Stimulated activated CD8-positive, alpha-beta memory T cell treated with anti-CD3 and anti-CD28 coated beads, Interleukin-12 subunit alpha, Interleukin-12 subunit beta, amount 100 ng/mL, for 24 hours (primary cell): Measurements from ENCODE around the gene DGKB.

Experiments
- DNase-seq: peaks from one replicate; pipeline ENCODE4 v3.0.0-alpha.2; 2020; ENCODE audit errors: extremely low read depth

The DGKB gene

GRCh38 chr7:14381936-14382335 is 520.6 kb downstream of the DGKB start:
- DNase-seq: no peak

DNA sequence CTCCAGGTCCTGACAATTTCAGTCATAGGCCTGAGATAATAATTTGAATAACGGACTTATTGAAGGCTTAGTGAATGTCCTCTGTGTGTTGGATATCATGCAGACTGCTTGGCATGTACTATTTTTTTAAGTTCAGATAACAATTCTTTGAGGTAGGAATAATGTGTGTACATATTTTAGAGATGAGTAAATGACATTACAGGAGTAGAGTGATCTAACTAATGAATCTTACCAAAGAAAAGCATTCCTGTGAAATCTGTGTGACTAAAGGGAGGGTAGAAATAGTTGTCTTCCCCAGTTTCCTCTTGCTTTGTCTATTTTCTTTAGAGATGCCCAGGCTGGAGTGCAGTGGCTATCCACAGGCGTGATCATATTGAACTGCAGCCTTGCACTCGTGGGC is 521.2 kb downstream of the DGKB start:
- DNase-seq: no peak

DNA sequence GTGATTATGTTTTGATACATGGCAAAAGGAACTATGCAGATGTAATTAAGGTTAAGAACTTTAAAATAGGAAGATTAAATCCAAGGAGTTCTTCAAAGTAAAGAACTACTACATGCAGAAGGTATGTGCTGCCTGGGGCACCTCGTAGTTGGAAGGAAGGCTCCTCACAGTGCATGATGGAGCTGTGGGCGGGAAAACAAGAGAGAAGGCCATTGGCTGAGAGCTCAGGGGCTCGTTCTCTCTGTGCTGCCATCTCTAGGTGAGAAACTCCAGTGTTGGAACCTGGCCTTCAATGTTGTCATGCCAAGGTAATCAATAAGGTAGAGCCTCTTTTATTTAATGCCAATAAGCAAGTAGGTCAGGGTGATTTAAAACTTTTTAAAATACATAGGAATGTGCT is 521.7 kb downstream of the DGKB start:
- DNase-seq: no peak

GRCh38 chr7:14377646-14378266 is 524.8 kb downstream of the DGKB start:
- no peak for DNase-seq

- no peak for DNase-seq
Measured at GRCh38 chr7:14376711-14377110, 525.8 kb downstream of the DGKB start.

DNA sequence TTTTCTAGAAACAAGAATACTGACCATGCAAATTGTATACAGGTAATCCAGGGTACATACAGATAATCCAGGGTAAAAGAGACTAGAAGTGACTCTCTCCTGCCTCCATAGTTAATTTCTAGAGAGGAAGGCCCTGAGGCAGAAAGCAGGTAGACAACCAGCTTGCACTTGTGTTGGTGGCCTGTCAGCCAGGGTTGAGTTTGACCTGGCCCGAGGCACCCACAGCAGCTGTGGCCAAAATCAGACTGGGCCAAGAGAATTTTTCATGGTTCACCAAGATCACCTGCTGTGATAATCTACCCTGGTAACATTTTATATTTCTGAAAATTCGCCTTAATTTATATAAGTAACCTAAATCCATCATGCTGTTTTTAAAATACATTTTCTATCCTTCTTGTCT is 526.6 kb downstream of the DGKB start:
- no peak for DNase-seq

DNA sequence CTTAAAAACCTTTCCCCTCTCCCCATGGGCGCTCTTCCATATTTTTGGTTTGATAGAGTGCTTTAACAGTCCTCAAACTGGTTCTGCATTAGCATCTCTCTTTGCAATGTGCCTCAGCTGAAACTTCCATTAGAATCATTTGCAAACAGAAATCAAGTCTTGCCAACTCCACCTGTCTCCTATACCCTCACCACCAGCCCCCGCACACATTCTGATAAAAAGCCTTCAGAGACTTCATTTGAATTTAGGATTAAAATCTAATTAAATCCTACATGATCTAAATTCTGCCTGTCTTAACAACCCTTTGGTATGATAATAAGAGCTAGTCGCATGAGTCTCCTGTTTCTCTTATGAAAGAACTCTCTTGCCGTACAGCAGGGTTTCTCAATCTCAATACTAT is 528.2 kb downstream of the DGKB start:
- DNase-seq: no peak

GRCh38 chr7:14368285-14368684 is 534.3 kb downstream of the DGKB start:
- no peak for DNase-seq

DNA sequence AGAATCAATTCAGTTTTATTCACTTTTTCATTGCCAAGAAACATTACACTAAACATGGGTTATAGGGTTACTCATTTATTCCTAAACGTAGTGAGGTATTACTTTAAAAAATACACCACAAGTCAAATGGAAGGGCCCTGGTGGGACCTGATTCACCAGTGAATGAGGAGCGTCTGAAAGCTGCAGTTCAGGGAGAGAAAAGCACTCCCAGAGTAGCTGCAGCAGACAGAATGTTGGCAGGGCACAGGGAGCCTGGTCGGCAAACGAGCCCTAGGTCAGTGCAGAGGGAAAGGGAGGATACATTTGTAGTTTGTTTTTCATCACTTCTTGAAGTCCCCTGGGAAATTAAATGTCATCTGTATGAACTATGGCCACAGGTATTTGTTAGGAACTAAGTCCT is 551.4 kb downstream of the DGKB start:
- DNase-seq: no peak

DNA sequence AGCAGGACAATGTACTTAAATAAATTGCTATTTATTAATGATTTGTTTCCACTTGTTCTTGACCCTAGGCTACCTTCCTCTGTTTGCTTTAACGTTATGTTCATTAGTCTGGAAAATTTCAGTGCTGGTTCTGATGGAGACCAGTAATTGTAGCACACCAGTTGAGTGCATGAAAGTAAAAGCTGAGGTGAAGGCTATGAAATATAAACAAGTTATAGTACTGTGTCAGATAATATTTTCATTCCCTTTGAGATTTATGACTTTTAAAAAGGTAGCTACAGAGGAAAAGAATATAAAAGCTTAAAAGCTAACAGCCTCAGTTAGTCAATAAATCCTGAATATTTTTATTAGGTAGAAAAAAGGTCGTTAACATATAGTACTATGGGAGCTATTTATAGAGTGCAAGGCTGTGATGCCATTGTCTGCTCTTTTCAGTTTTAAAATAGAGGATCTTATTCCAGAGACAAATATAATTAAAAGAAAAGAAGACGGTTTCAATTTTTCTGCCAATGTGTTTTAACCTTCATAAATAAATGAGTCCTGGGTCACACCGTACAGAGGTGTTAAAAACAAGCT is 561.3 kb downstream of the DGKB start:
- DNase-seq: no peak

DNA sequence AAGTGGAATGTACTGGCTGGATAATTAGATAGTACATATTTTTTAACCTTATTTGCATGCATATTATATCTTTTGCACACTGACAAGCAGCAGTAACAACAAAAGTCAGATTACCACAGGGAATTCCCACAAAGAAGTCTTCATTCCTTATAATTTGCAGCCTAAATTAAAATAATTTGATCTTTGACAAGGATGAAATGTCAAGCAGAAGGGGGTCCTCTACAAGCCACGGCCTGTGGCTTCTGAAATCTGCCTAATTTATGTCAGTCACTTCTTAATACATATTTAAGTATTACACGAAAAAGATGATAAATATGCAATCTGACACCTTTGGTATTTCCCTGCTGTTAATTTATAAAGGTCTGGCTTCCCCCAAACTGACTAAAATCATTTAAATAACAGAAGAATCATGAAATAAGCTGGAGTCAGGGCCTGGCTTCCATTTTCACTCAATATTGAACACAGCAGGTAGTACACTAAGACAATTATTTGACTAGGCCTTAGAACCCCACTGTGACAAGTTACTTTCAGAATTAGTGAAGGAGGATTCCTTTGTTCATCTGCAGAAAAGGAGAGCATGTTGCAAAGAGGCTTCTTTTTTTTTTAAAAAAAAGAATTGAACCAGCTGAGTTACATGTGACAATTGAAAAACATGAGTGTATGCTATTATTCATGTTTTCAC is 562.0 kb downstream of the DGKB start:
- no peak for DNase-seq

- DNase-seq: no peak
Measured at GRCh38 chr7:14339861-14340260, 562.7 kb downstream of the DGKB start.

DNA sequence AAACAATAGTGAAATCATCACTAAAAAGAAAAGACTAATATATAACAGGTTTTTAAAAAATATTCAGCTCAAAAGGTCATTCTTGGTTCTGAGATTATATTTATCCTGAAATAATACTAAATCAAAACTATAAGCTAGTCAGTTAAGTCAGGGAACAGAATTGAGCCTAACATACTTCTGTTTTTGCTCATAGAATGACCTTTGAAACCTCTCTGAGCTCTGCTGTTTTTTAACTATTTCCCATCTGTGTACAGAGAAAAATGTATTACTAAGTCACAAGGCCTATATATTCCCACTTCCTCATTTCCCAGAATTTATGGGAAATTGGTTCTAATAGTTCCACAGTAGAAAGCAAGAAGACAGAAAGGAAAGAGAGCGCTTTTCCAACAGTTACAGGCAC is 566.3 kb downstream of the DGKB start:
- DNase-seq: no peak

GRCh38 chr7:14332155-14332554 is 570.4 kb downstream of the DGKB start:
- DNase-seq: no peak

- DNase-seq: no peak
Measured at GRCh38 chr7:14324767-14325166, 577.8 kb downstream of the DGKB start.

DNA sequence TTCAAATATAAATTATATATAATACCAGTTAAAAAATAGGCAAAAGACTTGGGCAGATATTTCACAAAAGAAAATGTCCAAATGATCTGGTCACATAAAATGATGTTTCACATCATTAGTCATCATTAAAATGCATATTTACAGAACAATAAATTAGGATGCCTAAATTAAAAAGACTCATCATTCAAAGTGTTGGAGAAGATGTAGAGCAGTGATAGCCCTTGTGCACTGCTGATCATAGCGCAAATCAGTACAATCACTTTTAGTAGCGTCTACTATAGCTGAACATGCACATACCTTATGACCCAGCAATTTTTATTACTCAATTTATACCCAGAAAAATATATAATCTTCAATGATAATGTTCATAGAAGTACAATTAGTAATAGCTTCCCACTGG is 579.8 kb downstream of the DGKB start:
- no peak for DNase-seq

DNA sequence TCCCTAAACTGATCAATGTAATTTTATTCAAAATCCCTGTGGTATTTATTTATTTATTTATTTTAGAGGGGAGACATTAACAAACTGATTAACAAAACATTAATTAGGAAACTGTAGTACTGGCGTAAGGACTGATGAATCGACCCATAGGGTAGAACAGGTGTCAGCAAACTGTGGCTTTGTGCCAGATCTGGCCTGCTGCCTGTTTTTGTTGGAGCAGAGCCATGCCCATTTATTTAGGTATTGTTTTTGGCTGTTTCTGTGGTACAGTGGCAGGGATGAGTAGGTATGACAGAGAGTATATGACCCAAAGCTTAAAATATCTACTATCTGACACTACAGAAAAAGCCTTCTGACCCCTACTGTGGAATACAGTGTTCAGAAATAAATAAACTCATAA is 580.6 kb downstream of the DGKB start:
- no peak for DNase-seq

- DNase-seq: no peak
Measured at GRCh38 chr7:14309432-14309831, 593.1 kb downstream of the DGKB start.

DNA sequence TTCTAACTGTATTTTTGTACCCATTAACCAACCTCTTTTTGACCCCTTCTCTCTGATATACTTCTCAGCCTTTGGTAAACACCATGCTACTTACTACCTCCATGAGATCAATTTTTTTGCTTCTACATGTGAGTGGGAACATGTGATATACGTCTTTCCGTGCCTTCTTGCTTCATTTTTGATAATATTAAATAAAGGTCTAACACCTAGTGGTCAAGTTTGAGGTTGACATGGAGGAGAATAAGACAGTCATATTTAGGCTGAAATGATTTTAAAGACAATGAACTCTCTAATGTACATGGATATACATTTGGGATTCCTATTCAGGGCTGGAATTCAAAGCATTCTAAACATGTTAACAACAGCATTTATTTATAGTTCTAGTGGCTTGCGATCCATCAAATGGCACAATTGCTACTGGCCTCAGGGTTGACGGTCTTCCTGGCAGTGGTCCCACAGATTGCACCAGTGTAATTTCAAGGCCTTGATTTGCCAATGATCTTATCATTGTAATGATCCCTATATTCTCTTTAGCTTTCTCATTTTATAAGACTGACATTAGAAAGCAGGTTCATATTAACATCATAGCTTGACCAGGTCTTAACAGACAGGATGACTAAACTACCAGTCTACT is 597.2 kb downstream of the DGKB start:
- no peak for DNase-seq

- no peak for DNase-seq
Measured at GRCh38 chr7:14303536-14303935, 599.0 kb downstream of the DGKB start.

DNA sequence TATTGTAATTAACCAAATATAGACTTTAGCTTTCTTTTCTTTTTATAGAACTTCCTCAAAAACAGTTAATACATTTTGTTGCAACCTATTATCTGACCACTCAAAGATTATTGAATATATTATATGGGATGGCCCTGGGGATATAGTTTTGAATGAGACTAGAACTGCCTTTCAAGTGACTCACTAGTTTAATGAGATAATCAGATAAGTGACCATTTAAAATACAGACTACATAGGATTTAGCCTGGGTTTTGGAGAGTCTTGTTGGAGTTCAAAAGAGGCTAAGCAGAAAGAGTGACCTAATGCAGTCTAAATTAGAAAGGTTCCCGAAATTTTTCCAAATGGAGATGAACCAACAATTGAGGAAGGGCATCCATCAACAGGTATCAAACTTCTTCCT is 607.9 kb downstream of the DGKB start:
- no peak for DNase-seq

DNA sequence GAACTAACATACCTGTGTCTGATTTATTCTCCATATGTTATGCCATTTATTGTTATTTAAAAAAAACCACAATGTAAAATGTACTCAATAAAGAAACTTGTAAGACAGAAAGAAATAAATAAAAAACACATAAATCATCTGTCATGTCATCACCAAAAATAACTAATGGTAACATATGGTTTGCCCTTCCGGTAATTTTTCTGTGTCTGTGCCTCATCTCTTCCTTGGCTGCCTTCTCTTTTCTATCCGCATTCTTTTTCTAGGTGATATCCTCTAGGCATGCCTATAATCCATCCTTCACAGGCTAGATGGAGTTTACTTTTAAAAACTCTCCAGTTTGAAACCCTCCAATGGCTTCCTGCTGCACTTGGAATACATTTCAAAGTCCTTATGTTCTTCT is 609.1 kb downstream of the DGKB start:
- DNase-seq: no peak

- no peak for DNase-seq
Measured at GRCh38 chr7:14292737-14293136, 609.8 kb downstream of the DGKB start.
